Immature natural killer cell (primary cell): ENCODE measurements around the gene MXI1. TPM values are rescaled to one million over a fixed set of nuclear protein-coding genes. Genes with fewer than 3 reads are reported as not detected.
"Not testable (repeated sequence)": the region's sequence is repeated elsewhere in the genome, so short reads cannot be mapped to it uniquely, and the experiment has no call there.

Source experiments
- DNase-seq, 3 donors: peaks; one replicate each; pipeline ENCODE4 v3.0.0; 2022; ENCODE audit warnings: mixed read lengths in 1 of 3
- H3K27ac Mint-ChIP-seq, 6 donors: one replicate each; pipeline ENCODE4 v1.8.0; 2020; ENCODE audit warnings: mixed read lengths in 6 of 6, mild to moderate bottlenecking in 5 of 6, inconsistent platforms in 4 of 6, moderate library complexity in 3 of 6
- H3K27me3 Mint-ChIP-seq, 3 donors: one replicate each; pipeline ENCODE4 v1.8.0; 2020 to 2021; ENCODE audit warnings: low read depth in 3 of 3, mild to moderate bottlenecking in 3 of 3, mixed read lengths in 3 of 3, moderate library complexity in 3 of 3, inconsistent platforms in 1 of 3
- H3K36me3 Mint-ChIP-seq, 3 donors: one replicate each; pipeline ENCODE4 v1.8.0; 2020; ENCODE audit warnings: mixed read lengths in 3 of 3, inconsistent platforms in 2 of 3, mild to moderate bottlenecking in 2 of 3
- H3K4me1 Mint-ChIP-seq, 2 donors: one replicate each; pipeline ENCODE4 v1.8.0; 2020; ENCODE audit warnings: inconsistent platforms in 2 of 2, mild to moderate bottlenecking in 2 of 2, mixed read lengths in 2 of 2, moderate library complexity in 1 of 2
- H3K4me3 Mint-ChIP-seq, 5 donors: one replicate each; pipeline ENCODE4 v1.8.0; 2020; ENCODE audit warnings: mild to moderate bottlenecking in 5 of 5, mixed read lengths in 5 of 5, inconsistent platforms in 3 of 5, moderate library complexity in 3 of 5
- H3K9me3 Mint-ChIP-seq, 6 donors: one replicate each; pipeline ENCODE4 v1.8.0; 2020; ENCODE audit warnings: mild to moderate bottlenecking in 6 of 6, mixed read lengths in 6 of 6, inconsistent platforms in 4 of 6, moderate library complexity in 3 of 6
- polyA plus RNA-seq, 3 donors: library from polyadenylated mRNA; unstranded; fragments of 300-500 nt; fragmentation: Illumina TruSeq; gene quantifications; one replicate each; pipeline ENCODE4 v1.2.3, GENCODE V29; 2021

Gene MXI1
- polyA plus RNA-seq, 3 donors from 2014 or later = 7.1 to 11.4 (median 9.7) TPM

DNA sequence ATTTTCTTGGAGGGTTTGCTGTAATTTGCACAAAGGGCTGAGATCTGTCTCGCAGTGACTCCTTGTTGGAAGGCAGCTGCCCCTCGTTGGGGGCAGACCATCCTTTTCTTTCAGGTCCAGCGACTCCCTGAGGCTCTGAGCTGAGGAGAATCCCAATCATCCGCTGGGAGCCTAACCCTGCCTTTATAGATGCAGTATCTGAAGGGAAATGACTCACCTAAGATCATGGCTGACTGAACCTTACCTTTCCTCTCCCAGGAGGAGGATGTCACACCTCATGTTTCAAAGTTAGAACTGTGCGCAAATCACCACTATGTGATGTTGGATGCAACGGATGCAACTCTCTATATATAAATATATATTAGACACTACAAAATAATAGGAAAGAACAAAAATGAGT is 36.4 kb upstream of the MXI1 start:
- H3K27ac Mint-ChIP-seq = no peak overlapping the region
- H3K9me3 Mint-ChIP-seq = peaks cover 0 to 1% (median 0%) of the 10 kb centered on the region in 6 donors
- peaks cover 4 to 12% of the 10 kb centered on the region in 2 donors for H3K4me1 Mint-ChIP-seq
- H3K27me3 Mint-ChIP-seq = peaks cover 18 to 42% (median 25%) of the 10 kb centered on the region in 3 donors
- DNase-seq = no peak
- no peaks in the 10 kb centered on the region for H3K36me3 Mint-ChIP-seq
- H3K4me3 Mint-ChIP-seq = no peak overlapping the region

DNA sequence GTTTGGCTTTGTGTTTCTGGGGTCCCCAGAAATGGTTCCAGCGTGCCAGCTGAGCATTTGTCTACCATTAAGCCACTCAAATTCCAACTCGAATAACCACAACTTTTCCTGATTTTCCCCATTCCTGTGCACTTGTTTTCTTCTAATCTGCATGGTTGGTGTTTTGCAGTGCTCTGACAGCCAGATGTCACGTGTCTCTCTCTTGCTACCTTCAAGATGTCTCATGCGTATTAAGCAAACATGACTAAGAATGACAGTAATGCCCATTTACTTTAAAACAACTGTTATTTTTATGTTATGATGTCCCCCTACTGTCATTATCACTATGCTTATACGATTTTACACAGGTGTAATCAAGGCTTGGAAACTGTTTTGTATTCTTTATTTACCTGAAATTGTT is 35.2 kb upstream of the MXI1 start:
- Mint-ChIP-seq H3K36me3 (no peaks in the 10 kb centered on the region), H3K27ac (no peak overlapping the region), H3K9me3 (peaks cover 0 to 1% (median 0%) of the 10 kb centered on the region in 6 donors), H3K4me1 (peaks cover 6 to 12% of the 10 kb centered on the region in 2 donors), H3K27me3 (peaks cover 18 to 46% (median 25%) of the 10 kb centered on the region in 3 donors), H3K4me3 (no peak overlapping the region)
- DNase-seq = no peak

DNA sequence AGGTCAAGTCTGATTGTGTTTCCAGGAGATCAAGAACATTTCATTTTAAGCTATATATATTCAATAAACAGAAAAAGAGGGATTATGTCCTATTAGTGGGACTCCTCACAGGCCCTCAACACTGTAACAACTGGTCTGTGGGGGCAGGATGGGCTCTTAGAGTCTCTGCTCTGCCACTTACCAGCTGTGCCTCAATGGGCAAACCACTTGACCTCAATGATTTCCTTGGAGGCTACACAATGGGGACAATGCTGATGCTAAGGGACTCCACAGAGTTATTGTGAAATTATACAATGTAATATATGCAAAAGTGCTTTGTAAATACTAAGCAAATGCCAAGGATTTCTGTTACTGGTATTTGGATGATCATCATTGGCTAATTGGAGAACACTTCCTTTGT is 33.2 kb upstream of the MXI1 start:
- H3K36me3 Mint-ChIP-seq = no peaks in the 10 kb centered on the region
- DNase-seq = no peak
- no peak overlapping the region for H3K27ac Mint-ChIP-seq
- H3K4me1 Mint-ChIP-seq = peaks cover 4 to 5% of the 10 kb centered on the region in 2 donors
- H3K9me3 Mint-ChIP-seq = no peaks in the 10 kb centered on the region
- H3K27me3 Mint-ChIP-seq = peaks cover 14 to 35% (median 19%) of the 10 kb centered on the region in 3 donors
- H3K4me3 Mint-ChIP-seq = no peak overlapping the region

DNA sequence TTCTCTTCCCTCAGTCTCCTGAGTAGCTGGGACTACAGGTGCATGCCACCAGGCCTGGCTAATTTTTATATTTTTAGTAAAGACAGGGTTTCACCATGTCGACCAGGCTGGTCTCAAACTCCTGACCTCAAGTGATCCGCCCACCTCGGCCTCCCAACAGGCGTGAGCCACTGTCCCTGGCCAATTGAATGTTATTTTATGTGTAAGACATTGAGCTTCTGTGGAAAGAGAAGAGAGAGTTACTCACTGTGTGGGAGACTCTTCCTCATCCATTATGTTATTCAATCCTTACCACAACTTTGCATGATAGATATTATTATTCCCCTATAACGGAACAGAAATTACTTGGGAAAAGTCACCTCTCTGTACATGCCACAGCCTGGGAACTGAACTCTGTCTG is 32.6 kb upstream of the MXI1 start:
- Mint-ChIP-seq H3K36me3 (no peaks in the 10 kb centered on the region), H3K27me3 (peaks cover 13 to 34% (median 17%) of the 10 kb centered on the region in 3 donors), H3K4me1 (peaks cover 4 to 5% of the 10 kb centered on the region in 2 donors), H3K9me3 (no peaks in the 10 kb centered on the region), H3K27ac (no peak overlapping the region), H3K4me3 (no peak overlapping the region)
- no peak for DNase-seq

DNA sequence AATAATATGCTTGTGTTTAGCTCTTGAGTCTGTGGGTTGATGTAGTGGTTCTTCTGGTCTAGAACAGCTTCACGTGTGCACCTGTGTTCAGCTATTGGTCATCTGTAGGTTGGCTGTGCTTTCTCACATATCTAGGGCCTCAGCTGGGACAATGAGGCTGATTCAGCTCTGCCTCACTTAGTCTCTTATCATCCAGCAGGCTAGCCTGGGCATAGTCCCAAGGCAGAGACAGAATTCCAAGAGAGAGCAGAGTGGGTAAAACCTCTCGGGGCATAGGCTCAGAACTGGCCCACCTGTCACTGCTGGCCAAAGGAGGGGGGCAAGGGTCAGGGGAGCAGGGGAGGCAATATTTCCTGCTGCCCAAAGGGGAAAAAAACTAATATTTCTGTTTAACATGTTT is 32.0 kb upstream of the MXI1 start:
- peaks cover 12 to 29% (median 15%) of the 10 kb centered on the region in 3 donors for H3K27me3 Mint-ChIP-seq
- no peaks in the 10 kb centered on the region for H3K9me3 Mint-ChIP-seq
- H3K4me1 Mint-ChIP-seq = peaks cover 0 to 4% of the 10 kb centered on the region in 2 donors
- H3K4me3 Mint-ChIP-seq = no peak overlapping the region
- no peak for DNase-seq
- H3K36me3 Mint-ChIP-seq = no peaks in the 10 kb centered on the region
- no peak overlapping the region for H3K27ac Mint-ChIP-seq

DNA sequence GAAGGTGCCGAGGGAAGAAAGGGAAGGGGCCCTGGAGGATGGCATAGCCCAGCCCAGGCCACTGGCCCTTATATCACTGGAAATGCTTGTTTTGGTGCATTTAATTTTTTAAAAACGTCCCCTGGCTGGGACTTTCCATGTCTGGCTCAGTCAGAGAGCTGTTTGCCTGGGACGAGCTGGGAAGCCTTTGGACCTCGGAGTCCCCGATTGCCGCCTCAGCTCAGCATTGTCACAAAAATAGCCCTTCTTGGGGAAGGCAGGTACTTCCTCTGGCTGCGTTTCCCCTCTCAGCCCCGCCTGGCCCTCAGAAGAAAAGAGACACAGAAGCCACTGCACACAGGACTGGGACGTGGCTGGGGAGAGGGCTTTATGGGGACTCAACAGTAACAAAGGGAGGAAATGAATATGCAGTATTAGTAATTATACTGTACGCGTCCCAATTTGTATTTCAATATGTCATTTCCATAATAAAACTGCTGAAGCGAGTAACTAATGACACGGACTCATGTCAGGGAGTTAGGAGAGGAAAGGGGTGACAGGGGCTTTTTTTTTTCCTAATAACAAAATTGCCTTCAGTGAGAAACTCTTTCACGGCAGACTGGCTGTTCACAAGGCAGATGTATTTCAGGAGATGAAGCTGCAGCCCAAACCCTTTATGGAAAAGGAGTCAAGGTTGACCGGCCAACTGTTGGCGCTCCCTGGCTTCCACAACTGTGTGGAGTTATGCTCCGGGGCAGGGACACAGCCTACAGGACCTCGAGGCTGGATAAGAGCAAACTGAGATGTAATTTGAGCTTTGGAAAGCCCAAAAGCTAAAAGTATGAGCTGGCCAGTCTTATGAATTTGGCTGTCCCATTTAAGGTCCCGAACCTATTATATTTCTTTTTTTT is 31.0 kb upstream of the MXI1 start:
- Mint-ChIP-seq H3K9me3 (no peaks in the 10 kb centered on the region), H3K27ac (no peak overlapping the region), H3K4me1 (peaks cover 0 to 2% of the 10 kb centered on the region in 2 donors), H3K36me3 (no peaks in the 10 kb centered on the region), H3K4me3 (no peak overlapping the region), H3K27me3 (peaks cover 12 to 25% (median 13%) of the 10 kb centered on the region in 3 donors)
- no peak for DNase-seq

DNA sequence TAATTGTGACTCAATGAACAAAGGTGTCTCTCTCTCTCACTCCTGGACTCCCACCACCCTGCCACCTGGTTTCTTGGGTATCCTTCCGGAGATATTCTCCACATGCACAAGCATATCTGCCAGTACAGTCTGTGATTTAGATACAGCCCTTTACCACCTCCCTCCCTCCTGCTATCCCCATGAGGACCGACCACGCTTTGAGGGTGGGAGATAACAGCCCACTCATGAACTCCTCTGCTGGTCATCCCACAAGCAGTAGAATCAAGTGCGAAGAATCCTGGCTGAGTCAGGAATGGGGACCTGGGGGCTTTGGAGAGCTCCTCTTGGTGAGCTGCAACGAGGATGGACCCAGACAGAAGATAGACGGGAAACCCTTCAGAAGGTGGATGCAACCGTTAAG is 28.2 kb upstream of the MXI1 start:
- Mint-ChIP-seq H3K9me3 (no peaks in the 10 kb centered on the region), H3K4me3 (no peak overlapping the region), H3K27ac (peak overlapping the region in 1 of 6 donors; percentile 5), H3K36me3 (no peaks in the 10 kb centered on the region), H3K27me3 (peaks cover 8 to 18% (median 16%) of the 10 kb centered on the region in 3 donors), H3K4me1 (peaks cover 0 to 2% of the 10 kb centered on the region in 2 donors)
- no peak for DNase-seq

DNA sequence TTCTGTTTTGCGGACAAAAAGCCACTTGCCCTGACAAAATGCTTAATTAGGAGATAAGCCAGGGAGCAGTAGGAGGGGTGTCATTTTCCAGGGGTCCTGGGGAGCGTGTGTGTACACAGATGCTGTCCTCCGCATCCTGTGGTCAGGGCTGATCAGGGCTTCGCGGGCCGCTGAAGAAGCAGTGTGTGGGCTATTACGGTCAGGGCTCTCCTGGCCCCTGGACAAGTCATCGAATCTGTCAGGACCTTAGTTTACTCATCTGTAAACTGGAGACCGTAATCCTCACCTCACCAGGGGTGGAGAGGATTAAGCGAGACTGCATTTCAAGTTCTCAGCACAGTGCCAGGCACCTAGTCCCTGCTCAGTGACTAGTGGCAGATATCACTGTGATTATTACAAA is 26.0 kb upstream of the MXI1 start:
- no peak for DNase-seq
- Mint-ChIP-seq H3K27ac (no peak overlapping the region), H3K4me1 (no peaks in the 10 kb centered on the region), H3K27me3 (peaks cover 7 to 13% (median 12%) of the 10 kb centered on the region in 3 donors), H3K36me3 (no peaks in the 10 kb centered on the region), H3K9me3 (no peaks in the 10 kb centered on the region), H3K4me3 (no peak overlapping the region)

DNA sequence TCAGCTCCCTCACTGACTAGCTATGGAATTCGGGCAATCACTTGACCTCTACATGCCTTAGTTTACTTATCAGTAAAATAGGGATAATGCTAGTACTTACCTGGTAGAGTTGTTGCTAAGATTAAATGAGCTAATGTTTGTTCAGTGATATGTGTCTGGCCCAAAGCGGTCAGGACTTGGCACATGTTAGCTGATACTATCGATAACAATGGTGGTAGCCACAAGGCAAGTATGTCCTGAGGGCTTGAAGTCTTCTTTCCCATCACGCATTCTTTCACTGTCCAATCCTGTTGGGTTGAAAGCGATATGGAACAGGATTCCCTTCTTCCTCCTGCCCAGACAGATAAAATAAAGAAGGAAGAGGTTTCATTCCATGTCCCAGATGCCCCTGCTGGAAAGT is 25.5 kb upstream of the MXI1 start:
- Mint-ChIP-seq H3K4me1 (no peaks in the 10 kb centered on the region), H3K27me3 (peaks cover 4 to 12% (median 10%) of the 10 kb centered on the region in 3 donors), H3K9me3 (no peaks in the 10 kb centered on the region), H3K27ac (no peak overlapping the region), H3K4me3 (no peak overlapping the region), H3K36me3 (no peaks in the 10 kb centered on the region)
- DNase-seq = no peak

DNA sequence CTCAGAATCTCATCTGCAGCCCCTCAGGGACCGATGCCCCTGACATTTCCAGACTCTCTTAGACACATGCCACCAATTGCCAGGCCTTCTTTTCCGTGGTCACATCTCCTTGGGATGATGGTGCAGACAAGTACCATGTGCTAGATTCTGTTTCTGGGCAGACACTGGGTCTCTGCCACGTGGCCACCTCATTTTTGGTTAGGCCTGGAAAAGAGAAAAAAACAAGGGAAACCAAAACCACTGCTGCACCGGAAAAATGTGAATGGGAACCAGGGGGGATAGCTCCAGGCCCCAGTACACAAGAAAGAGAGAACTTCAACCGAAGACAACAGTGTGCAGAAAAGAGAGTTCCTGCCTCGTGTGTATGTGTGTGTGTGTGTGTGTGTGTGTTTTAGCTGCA is 23.0 kb upstream of the MXI1 start:
- no peaks in the 10 kb centered on the region for H3K4me1 Mint-ChIP-seq
- no peaks in the 10 kb centered on the region for H3K36me3 Mint-ChIP-seq
- no peak for DNase-seq
- no peaks in the 10 kb centered on the region for H3K9me3 Mint-ChIP-seq
- H3K27ac Mint-ChIP-seq = no peak overlapping the region
- H3K4me3 Mint-ChIP-seq = no peak overlapping the region
- peaks cover 2 to 14% (median 6%) of the 10 kb centered on the region in 3 donors for H3K27me3 Mint-ChIP-seq

DNA sequence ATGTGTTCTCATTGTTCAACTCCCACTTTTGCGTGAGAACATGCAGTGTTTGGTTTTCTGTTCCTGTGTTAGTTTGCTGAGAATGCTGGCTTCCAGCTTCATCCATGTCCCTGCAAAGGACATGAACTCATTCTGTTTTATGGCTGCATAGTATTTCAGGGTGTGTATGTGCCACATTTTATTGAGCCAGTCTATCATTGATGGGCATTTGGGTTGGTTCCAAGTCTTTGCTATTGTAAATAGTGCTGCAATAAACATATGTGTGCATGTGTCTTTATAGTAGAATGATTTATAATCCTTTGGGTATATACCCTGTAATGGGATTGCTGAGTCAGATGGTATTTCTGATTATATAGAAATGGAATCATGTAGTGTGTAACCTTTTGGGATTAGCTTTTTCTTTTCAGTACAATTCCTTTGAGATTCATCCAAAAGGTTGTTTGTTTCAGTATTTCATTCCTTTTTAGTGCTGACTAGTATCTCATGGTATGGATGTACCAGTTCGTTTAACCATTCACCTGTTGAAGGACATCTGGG is 21.7 kb upstream of the MXI1 start:
- not testable (repeated sequence) for H3K9me3 Mint-ChIP-seq, H3K4me3 Mint-ChIP-seq, DNase-seq, H3K4me1 Mint-ChIP-seq, H3K27ac Mint-ChIP-seq, H3K36me3 Mint-ChIP-seq
- peaks cover 0 to 19% (median 7%) of the 10 kb centered on the region in 3 donors for H3K27me3 Mint-ChIP-seq

DNA sequence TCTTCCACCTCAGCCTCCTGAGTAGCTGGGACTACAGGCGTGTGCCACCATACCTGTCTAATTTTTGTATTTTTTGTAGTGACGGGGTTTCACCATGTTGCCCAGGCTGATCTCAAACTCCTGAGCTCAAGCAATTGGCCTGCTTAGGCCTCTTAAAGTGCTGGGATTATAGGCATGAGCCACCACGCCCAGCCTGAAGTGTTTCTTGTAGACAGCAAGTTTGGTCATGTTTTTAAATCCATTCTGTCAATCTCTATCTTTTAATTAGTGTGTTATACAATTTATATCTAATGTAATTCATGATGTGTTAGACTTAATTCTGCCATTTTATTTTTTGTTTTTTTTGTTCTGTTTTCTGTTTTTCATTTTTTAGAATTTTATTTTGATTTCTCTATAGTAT is 17.2 kb upstream of the MXI1 start:
- Mint-ChIP-seq H3K27me3 (peaks cover 16 to 30% (median 26%) of the 10 kb centered on the region in 3 donors), H3K4me3 (no peak overlapping the region), H3K27ac (no peak overlapping the region), H3K9me3 (peaks cover 4 to 15% (median 8%) of the 10 kb centered on the region in 6 donors), H3K36me3 (peaks cover 0 to 7% (median 6%) of the 10 kb centered on the region in 3 donors), H3K4me1 (no peaks in the 10 kb centered on the region)
- DNase-seq = no peak

DNA sequence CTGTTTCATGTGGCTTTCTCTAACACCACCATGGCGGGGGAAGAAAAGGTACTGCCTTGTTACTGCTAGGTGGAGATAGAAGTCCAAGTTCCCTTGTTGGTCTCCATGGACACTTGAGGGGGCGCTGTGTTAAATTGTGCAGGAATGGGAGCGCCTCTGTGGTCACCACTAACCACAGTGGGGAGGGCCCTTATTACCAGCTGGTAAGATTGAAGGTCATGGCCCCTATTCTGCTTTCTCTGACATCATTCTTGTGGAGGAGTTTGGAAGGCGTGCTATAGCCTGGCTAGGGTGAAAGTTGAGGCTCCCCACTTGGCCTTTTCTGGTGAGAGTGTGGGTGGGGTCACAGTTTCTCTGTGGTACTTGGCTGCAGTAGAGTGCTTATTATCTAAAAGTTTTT is 14.9 kb upstream of the MXI1 start:
- H3K27me3 Mint-ChIP-seq = peaks cover 19 to 30% (median 27%) of the 10 kb centered on the region in 3 donors
- no peak overlapping the region for H3K4me3 Mint-ChIP-seq
- no peak overlapping the region for H3K27ac Mint-ChIP-seq
- no peak for DNase-seq
- no peaks in the 10 kb centered on the region for H3K4me1 Mint-ChIP-seq
- peaks cover 0 to 7% (median 6%) of the 10 kb centered on the region in 3 donors for H3K36me3 Mint-ChIP-seq
- H3K9me3 Mint-ChIP-seq = peaks cover 4 to 15% (median 8%) of the 10 kb centered on the region in 6 donors

DNA sequence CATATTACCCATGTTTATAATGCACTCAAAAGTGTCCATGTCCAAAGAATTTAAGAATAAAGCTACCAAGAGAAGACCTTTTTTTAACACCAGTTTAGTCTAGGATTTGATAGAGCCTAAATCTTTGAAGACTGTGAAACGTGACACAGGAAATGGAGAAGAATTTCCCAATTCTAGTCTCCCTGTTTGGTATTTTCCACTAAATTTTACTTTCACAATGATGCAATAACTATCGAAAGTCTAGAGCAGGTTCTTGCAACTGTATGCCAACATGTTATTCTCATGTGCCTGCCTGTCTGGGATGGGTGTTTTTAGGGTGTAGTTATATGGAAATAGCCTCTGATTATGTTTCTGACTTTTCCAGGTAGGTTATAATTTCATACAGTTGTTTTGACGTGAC is 6.9 kb upstream of the MXI1 start:
- Mint-ChIP-seq H3K4me1 (no peaks in the 10 kb centered on the region), H3K27me3 (peaks cover 13 to 27% (median 25%) of the 10 kb centered on the region in 3 donors), H3K4me3 (no peak overlapping the region), H3K27ac (no peak overlapping the region), H3K9me3 (peaks cover 0 to 2% (median 0%) of the 10 kb centered on the region in 6 donors), H3K36me3 (peaks cover 0 to 3% (median 0%) of the 10 kb centered on the region in 3 donors)
- no peak for DNase-seq
